ENCODE measurements around the gene KAT7. TPM values are rescaled to one million over a fixed set of nuclear protein-coding genes. Genes with fewer than 3 reads are reported as not detected.

Gene KAT7
- total RNA-seq, 1 experiment from 2014 or later, result 79.5 TPM

- TF ChIP-seq SP1 (IDR thresholded peaks at IDR 0.05; ENCODE audit: low read depth) (no peak), RAD21 (IDR thresholded peaks at IDR 0.05; ENCODE audit: low read depth) (no peak), ELF1 (IDR thresholded peaks at IDR 0.05; ENCODE audit: borderline replicate concordance, low read depth) (no peak), ATF3 (IDR thresholded peaks at IDR 0.05) (no peak), SIN3A (IDR thresholded peaks at IDR 0.05; ENCODE audit: low read depth) (no peak), EGR1 (IDR thresholded peaks at IDR 0.05; ENCODE audit: low read depth) (no peak), ZBTB33 (IDR thresholded peaks at IDR 0.05; ENCODE audit: extremely low read depth, insufficient replicate concordance, low read length) (no peak), EZH2 (IDR thresholded peaks at IDR 0.05) (no peak), ZNF274 (IDR thresholded peaks at IDR 0.05; ENCODE audit: low read depth, low read length) (no peak), ZFX (IDR thresholded peaks at IDR 0.05) (no peak), CEBPB (IDR thresholded peaks at IDR 0.05; ENCODE audit: low read depth) (no peak), MAX (IDR thresholded peaks at IDR 0.05) (no peak), FOSL1 (IDR thresholded peaks at IDR 0.05; ENCODE audit: low read depth) (no peak), EZH2phosphoT487 (IDR thresholded peaks at IDR 0.05; ENCODE audit: borderline replicate concordance) (no peak), REST (IDR thresholded peaks at IDR 0.05; ENCODE audit: low read depth) (no peak), POLR2AphosphoS5 (IDR thresholded peaks at IDR 0.05; ENCODE audit: low read depth, low read length) (no peak), TCF7L2 (IDR thresholded peaks at IDR 0.05; ENCODE audit: borderline replicate concordance, extremely low read depth, insufficient read depth, insufficient read length) (no peak)
- H3K9me3 ChIP-seq (ENCODE audit: control insufficient read depth in 1 of 2, insufficient read depth in 1 of 2, low read depth in 1 of 2, low read length in 2 of 2), result no peaks in the 10 kb centered on the region
- H3K9me2 ChIP-seq (ENCODE audit: insufficient read depth), result no peaks in the 10 kb centered on the region
- no peaks in the 10 kb centered on the region for H3K27me3 ChIP-seq (ENCODE audit: insufficient read depth, low read length)
- no peak for ATAC-seq
- POLR2A ChIA-PET, result no interaction called here
- H4K20me1 ChIP-seq (ENCODE audit: insufficient read depth), result no peaks in the 10 kb centered on the region; the same call in 1 of the 2 replicates
- intact Hi-C loops (cut with micrococcal nuclease), result no loop called here
- H3K4me2 ChIP-seq (ENCODE audit: low read length), result no peak overlapping the region
- H3K9ac ChIP-seq (ENCODE audit: low read length), result no peak overlapping the region
- CTCF ChIA-PET, result no interaction called here
- H3K79me2 ChIP-seq (ENCODE audit: insufficient read depth, low read length), result peaks cover 22% of the 10 kb centered on the region
- RAD21 ChIA-PET (ENCODE audit: low non-redundant PET in 1 of 2, low total read pairs in 2 of 2, uncharacterized antibody in 2 of 2, unreplicated experiment in 2 of 2), result no interaction called here
- peaks cover 44 to 52% of the 10 kb centered on the region in 2 experiments for H3K36me3 ChIP-seq (ENCODE audit: control insufficient read depth in 1 of 2, insufficient read depth in 2 of 2, low read length in 2 of 2)
- BruUV-seq (replicated peaks), result no TSS peak
- H3K4me1 ChIP-seq (ENCODE audit: control insufficient read depth in 1 of 2, insufficient read depth in 2 of 2, low read length in 2 of 2), result no peaks in the 10 kb centered on the region
- H3K4me3 ChIP-seq (replicated peaks in 1 of 2; ENCODE audit: low read depth in 1 of 2, low read length in 2 of 2), result no peak overlapping the region
- no peak overlapping the region for H3K27ac ChIP-seq (ENCODE audit: low read depth, low read length)
- DNase-seq (ENCODE audit: low read depth, low spot score), result no peak
- no peak overlapping the region for H2AFZ ChIP-seq (ENCODE audit: low read depth, low read length, poor library complexity, severe bottlenecking)
Measured at GRCh38 chr17:49815761-49816281, 27.3 kb downstream of the KAT7 start.

Data from HCT116 (cell line).